Raji (cell line): ENCODE results near the gene CCSER1.

Experiments
- POLR2A ChIP-seq: IDR thresholded peaks from 2 replicates; pipeline ENCODE4 v1.6.1; 2011; ENCODE audit warnings: low read depth, low read length, control low read depth; ENCODE audit not compliant: insufficient read depth

Gene CCSER1

DNA sequence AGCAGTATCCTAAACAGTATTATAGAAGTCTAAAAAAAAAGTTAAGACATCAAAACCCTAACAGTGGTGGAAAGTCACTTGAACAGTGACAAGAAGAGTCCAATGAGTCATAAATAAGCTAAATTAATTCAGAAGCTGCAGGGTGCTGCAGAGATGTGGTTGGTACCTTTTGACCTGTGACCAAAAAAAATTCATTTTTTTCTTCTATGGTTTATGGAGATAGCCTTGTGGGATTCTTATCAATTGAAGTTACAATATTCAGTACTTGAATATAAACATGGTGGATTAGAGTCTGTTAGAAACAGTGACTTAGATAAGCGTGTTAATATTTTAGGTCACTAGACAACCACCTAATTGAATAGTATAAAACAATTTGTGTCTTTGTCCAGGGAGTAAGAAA lies 35.4 kb downstream of the CCSER1 start:
- TF ChIP-seq POLR2A = no peak

DNA sequence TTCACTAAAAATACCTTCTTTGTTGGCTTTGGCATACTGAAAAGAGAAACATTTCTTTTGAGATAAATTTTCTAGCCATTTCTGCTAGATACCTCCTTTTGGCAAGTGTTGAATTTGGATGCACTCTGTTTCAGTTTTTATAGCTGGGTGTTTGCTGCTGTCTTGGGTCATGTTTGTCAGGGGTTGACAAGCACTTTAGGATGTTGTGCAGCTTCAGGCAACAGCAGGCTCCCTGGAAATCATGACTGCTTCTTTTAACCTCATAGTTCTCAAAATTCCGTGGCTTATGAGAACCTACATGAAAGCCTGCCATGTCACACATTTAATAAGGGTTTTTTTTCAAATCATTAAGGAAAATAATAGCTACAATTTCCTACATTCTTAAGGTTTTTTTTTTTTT lies 36.7 kb downstream of the CCSER1 start:
- TF ChIP-seq POLR2A = no peak

DNA sequence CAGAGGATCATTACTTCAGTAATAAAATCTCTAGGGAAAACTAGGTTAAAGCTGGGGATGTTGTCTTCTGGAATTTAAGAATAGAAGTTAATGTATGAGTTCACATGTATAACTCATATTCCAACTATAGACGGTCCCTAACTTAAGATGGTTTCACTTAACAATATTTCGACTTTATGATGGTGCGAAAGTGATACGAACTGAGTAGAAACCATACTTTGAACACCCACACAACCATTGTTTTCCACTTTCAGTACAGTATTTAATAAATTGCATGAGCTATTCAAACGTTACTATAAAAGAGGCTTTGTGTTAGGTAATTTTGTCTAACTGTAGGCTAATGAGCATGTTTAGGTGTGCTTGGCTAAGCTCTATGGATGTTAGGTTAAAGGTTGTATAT lies 38.7 kb downstream of the CCSER1 start:
- no peak for TF ChIP-seq POLR2A

DNA sequence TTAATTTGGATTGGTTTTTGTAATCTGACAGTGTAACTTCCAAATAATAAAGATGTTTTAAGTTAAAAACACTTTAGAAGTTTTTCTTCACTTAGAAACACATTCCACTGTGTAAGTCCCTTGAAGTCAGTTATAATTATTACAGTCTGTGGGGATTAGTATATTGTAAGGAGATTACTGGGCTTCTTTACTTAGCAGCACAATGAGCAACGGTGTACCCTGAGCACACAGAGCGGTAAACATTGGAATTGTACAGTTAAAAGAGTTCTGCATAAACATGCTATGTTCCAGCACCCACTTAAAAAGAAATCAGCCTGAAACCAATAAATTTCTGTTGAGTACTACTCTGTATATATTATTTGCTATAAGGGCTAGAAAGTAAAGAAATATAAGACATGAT lies 44.3 kb downstream of the CCSER1 start:
- TF ChIP-seq POLR2A = no peak

DNA sequence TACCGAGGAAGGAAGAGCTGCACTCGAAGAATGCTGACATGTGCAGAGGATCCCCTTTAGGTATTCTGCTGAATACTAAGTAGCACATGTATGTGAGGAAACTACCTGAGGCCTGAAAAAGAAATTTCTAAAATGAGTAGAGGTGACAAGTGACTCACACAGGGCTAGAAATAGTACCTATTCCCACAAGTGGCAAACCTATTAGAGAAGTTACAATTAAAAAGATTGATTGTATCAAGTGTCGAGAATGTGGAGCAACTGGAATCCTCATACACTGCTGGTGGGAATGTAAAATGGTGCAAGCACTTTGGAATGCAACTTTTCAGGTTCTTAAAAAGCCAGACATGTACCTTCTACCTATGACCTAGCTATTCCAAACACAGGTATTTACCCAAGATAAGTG lies 47.4 kb downstream of the CCSER1 start:
- no peak for TF ChIP-seq POLR2A

DNA sequence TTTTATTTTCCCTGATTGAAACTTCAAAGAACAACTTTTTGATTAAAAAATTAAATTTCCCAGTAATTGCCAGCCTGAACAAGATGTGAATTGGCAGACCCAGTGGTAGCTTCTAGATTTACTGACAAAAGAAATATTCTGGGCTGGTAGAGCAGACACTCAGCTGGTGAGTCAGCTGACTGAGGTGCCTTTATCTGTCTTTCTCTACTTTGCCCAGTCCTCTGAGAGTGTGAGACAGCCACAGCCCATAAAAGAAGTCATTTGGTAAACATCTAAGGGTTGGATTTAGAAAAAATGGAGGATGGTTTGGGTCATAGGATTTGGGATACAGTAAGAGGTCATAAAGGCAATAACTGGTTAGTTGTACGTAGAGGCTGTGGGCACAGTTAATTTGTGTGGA lies 54.5 kb downstream of the CCSER1 start:
- no peak for TF ChIP-seq POLR2A

DNA sequence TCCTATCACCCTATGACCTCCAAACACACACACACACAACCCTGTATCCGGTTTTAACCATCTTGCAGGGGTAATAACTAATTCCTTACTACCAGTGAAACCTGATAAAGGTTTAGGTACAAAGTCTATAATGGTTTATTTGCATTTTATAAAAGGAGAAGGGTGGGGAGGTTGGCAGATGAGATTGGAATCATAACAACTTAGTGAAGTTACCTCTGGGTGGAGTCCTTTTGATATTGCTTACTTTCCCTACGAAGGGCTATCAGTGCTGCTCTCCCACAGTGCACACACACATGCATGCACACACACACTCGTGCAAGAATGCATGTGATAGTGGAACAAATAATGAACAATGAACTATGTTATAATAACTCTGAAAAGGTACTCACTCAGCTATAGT lies 56.1 kb downstream of the CCSER1 start:
- no peak for TF ChIP-seq POLR2A

DNA sequence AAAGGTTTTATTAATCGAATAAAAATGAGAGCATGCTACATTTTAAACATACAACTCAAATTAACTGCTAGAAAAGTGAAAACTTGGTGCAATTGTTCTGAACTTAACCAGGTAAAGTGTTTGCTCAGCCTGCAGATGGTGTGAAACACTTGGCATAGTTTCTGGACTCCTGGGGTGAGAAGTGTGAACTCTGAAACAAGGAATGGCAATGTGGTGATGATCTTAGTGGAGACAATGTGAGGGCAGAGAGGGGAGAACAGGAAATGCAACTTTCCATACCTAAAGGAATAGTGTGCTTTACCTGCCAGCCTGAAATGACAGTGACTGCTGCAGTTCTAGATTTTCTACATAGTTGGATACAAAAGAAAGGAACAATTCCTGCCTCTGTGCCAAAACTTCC lies 57.4 kb downstream of the CCSER1 start:
- TF ChIP-seq POLR2A = no peak

DNA sequence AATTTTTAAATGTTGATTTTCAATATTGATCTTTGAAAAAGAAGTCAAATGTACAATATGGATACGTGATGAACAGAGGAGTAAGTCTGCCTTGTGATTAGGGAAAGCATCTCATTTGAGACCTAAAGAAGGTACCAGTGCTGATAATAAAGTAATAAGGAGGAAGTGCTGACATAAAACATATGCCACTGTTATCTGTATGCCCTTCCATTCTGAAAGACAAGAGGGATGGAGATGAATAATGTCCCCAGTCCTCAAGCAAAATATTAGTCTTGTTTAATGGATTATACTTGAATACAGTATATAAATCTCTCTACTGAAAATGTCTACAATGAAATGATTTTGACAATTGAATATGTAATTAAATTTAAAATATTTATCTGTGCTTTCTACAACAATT lies 58.2 kb downstream of the CCSER1 start:
- no peak for TF ChIP-seq POLR2A

DNA sequence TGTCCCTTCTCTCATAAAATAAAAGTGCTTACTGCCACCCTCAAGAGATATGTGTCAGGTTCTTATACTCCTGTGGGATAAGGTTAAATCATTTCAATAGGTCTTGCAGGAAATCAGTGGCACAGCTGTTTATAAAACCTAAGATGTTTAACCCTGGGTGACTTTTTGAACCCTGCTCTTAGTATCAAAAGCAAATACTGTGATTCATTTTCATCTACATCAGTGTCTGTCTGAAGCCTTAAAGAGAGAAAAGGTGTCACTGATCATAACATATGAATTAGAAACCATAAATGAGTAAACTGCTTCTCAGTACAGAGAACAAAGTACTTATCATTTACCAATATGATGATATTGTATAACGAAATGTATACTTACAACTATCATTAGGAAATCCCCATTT lies 59.0 kb downstream of the CCSER1 start:
- TF ChIP-seq POLR2A = no peak

DNA sequence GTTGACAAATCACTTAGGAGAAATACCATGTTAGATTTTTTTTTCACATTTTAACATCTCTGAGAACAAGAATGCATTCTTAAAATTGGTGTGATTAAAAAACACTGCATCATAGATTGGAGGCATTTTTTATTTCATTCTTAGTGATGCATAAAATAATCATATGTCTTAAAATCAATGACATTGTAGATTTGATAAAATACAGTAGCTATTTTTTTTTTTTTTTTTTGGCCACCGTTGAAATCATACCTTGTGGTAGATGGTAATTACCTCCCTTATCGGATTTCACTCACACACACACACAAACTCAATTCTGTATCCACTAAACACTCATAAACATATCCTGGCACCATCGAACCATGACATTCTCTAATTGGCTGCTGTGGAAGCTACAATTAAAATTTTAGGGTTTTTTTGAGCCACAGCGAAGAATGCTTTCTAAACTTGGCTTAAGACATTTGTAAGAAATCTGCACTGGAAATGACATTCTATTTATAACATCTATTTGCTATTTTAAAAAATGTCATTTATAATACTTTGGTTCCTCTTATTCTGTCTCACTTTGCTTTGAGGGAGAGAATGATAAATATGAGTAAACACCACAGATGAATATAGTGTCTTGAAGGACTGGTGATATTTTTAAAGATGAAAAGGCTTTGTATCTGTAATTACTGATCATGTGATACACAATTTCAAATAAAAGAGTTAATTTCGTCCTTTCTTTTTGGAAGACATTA lies 60.1 kb downstream of the CCSER1 start:
- TF ChIP-seq POLR2A = no peak

DNA sequence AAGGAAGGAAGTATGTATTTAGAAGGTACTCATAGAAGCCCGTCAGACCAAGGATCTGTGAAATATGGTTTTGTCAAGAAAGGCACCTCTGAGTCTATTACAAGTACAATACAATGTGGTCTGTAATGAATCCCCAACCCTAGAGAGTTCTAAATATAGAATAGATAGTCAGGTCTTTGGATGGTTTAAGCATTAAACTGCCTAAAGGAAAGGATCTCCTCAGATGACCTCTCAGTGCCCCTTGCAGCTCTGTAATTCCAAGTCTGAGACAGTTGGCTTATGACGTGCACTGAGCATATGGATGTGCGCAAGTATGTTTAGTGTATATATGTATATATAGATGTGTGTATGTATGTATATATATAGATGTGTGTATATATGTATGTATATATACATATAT lies 62.0 kb downstream of the CCSER1 start:
- no peak for TF ChIP-seq POLR2A

DNA sequence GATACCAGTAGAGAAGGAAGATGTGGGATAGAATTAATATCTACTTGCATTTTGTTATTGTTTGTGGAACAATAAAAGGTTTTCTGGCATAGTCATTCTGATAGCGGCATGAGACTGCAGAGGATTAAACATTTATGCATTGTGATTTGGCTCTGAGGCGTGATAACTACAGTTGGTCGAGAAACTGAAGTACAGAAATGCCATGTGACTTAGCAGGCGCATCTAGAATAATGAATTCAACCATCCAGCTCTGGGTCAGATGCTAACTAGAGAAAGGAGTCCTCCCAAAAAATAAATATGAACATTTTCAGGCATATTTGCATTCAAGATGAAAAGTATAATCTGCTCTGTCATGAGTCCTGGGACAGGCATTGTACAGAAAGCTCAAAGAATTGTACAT lies 62.8 kb downstream of the CCSER1 start:
- no peak for TF ChIP-seq POLR2A

DNA sequence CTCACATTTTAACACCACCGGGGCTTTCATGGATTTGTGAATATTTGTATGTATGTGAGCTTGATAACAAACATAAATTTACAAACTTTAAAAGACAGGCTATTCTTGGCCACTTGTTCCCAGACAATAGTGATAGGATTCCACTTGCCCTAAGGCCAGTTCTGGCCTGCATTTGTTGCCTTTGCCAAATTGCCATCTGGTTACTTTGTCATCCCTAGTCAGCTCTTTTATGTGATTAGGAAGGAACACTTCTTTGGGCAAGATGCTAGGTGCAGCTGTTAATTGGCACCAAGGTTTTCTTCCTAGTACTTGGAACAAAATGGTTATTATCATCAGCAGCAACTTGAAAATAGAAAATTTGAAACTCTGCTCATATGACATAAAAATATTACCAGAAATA lies 63.3 kb downstream of the CCSER1 start:
- TF ChIP-seq POLR2A = no peak

DNA sequence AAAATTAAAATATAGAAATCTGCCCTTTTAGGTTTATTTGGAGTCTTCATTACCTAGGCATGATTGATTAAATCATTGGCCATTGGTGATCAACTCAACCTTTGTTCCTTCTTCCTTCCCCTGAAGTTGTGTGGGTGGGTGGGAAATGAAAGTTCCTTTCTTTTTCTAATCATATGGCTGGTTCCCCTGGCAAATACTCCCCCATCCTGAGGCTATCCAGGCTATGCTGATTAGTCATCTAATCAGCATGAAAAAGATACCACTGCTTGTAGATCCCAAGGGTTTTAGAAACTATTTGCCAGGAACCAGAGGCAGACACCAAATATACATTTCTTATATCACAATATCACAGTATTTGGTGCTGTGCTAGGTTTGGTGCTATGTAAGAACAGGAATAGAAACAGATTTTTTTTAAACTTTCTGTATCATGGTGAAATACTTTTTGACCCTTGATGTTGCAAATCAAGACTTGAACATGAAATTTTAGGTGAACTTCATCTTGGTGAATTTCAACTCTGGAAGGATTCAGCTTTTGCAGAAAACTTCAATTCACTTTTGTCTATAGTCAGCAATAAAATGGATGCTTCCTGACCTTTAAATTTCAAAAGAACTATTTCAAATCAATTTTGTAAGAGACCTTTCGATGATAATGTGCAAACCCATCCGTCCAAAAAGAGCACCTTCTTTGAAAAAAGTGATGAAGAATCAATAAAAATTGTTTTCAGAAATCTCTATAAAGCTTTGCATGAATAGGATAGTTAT lies 71.1 kb downstream of the CCSER1 start:
- no peak for TF ChIP-seq POLR2A

DNA sequence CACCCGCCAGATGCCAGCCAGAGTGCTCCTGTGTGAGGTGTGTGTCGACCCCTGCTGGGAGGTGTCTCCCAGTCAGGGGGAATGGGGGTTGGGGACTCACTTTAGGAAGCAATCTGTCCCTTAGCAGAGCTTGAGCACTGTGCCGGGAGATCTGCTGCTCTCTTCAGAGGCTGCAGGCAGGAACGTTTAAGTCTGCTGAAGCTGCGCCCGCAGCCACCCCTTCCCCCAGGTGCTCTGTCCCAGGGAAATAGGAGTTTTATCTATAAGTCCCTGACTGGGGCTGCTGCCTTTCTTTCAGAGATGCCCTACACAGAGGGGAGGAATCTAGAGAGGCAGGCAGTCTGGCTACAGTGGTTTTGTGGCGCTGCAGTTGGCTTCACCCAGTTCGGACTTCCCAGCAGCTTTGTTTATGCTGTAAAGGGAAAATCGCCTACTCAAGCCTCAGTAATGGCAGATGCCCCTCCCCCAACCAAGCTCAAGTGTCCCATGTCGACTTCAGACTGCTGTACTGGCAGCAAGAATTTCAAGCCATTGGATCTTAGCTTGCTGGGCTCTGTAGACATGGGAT lies 80.8 kb downstream of the CCSER1 start:
- TF ChIP-seq POLR2A = no peak
